HG03159 (cell line): ENCODE results near the gene OGG1.

Experiments used
- ATAC-seq: cut with Tn5 transposase; IDR thresholded peaks from one replicate; pipeline ENCODE4 v1.9.1; 2021; ENCODE audit warnings: mild to moderate bottlenecking, moderate library complexity; ENCODE audit not compliant: unreplicated experiment

Gene OGG1

GRCh38 chr3:9781978-9782603 is 32.3 kb downstream of the OGG1 start:
- ATAC-seq, result no peak

- no peak for ATAC-seq
Observed at GRCh38 chr3:9782770-9783169, 33.0 kb downstream of the OGG1 start.

GRCh38 chr3:9783954-9784353 is 34.2 kb downstream of the OGG1 start:
- no peak for ATAC-seq

GRCh38 chr3:9784965-9785364 is 35.2 kb downstream of the OGG1 start:
- no peak for ATAC-seq

- no peak for ATAC-seq
Observed at GRCh38 chr3:9785602-9786001, 35.9 kb downstream of the OGG1 start.

- ATAC-seq, result no peak
Observed at GRCh38 chr3:9786209-9786739, 36.5 kb downstream of the OGG1 start.

- no peak for ATAC-seq
Observed at GRCh38 chr3:9786825-9787669, 37.3 kb downstream of the OGG1 start.

- ATAC-seq, result no peak
Observed at GRCh38 chr3:9787714-9788113, 38.0 kb downstream of the OGG1 start.

GRCh38 chr3:9791127-9791526 is 41.4 kb downstream of the OGG1 start:
- no peak for ATAC-seq

GRCh38 chr3:9791790-9792404 is 42.1 kb downstream of the OGG1 start:
- ATAC-seq, result no peak

- ATAC-seq, result peak; percentile 85
Observed at GRCh38 chr3:9792405-9793160, 42.8 kb downstream of the OGG1 start, which contains the start of the genes ARPC4 and TADA3. Gene ARPC4, plus strand, starts transcription at chr3:9793082. Its CDS starts 40 bp downstream, at chr3:9793122. Gene TADA3, minus strand, starts transcription at chr3:9792473. Its CDS starts 1,007 bp downstream, at chr3:9791466.

GRCh38 chr3:9793161-9793781 is 43.5 kb downstream of the OGG1 start:
- ATAC-seq, result no peak

GRCh38 chr3:9794400-9794799 is 44.6 kb downstream of the OGG1 start:
- no peak for ATAC-seq

GRCh38 chr3:9795207-9795606 is 45.5 kb downstream of the OGG1 start:
- no peak for ATAC-seq

- ATAC-seq, result no peak
Observed at GRCh38 chr3:9797196-9797945, 47.6 kb downstream of the OGG1 start.

- ATAC-seq, result no peak
Observed at GRCh38 chr3:9800529-9800928, 50.8 kb downstream of the OGG1 start.

GRCh38 chr3:9803494-9803893 is 53.7 kb downstream of the OGG1 start:
- no peak for ATAC-seq

GRCh38 chr3:9804996-9805395 is 55.2 kb downstream of the OGG1 start:
- no peak for ATAC-seq

- no peak for ATAC-seq
Observed at GRCh38 chr3:9806137-9806536, 56.4 kb downstream of the OGG1 start.
